ENCODE results near the gene TIGD7. TPM values are rescaled to one million over a fixed set of nuclear protein-coding genes. Genes with fewer than 3 reads are reported as not detected.

The TIGD7 gene
- total RNA-seq, 1 experiment from 2014 or later, result 9.3 TPM

DNA sequence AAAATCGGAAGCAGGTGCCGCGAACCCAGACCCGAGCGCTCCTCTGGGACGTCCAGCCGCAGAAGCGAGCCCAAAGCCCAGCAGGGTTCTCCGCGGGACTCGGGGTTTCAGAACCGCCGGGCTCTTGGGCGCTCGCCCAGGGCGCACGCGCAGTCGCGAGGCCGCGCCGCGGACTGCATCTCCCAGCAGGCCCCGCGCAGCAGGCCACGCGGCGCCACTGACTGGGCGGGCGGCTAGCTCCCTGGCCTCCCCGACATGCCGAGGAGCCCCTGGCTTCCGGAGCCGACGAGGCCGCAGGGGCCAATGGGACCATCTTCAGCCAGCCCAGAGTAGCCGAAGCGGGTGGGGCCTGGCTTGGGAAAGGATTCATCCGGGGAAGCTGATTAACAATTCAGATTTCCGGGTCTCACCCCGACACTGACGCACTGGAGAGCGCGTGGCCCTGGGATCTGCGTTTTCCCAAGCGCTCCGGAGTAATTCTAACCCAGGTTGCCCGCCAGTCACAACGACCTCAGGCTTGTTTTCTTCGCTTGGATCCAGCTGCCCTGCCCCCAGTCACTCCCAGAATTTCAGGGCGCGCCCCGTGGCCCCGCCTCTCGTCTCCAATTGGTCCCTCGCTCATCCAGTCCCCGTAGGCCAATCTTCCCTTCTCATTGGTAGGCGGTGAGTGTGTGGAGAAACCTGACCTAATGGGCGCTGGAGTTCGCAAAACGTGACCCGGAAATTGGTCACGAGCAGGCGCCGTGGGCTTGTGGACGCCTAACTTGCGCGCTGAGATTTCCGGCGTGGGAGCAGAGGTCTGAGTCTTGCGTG, 22.3 kb downstream of the TIGD7 start, which contains the start of gene ZNF263:
Gene ZNF263, plus strand, starts transcription at position 762 of the 813 bp plus-strand sequence. CDS start 328 bp downstream, outside the sequence.
- BruUV-seq (replicated peaks), result TSS peak; percentile 84
- Mint-ChIP-seq H3K9me3 (ENCODE audit: low read depth, unreplicated experiment) (no peaks in the 10 kb centered on the region), H3K27me3 (ENCODE audit: unreplicated experiment) (peaks cover 11% of the 10 kb centered on the region), H3K36me3 (ENCODE audit: insufficient read depth, unreplicated experiment) (peaks cover 59% of the 10 kb centered on the region), H3K4me1 (ENCODE audit: low read depth, unreplicated experiment) (peaks cover 10% of the 10 kb centered on the region), H3K4me3 (ENCODE audit: low read depth, unreplicated experiment) (peak within 1 kb of the TSS; percentile 90), H3K27ac (ENCODE audit: unreplicated experiment) (peak within 1 kb of the TSS; percentile 95)
- intact Hi-C loops (cut with micrococcal nuclease; ENCODE audit: unreplicated experiment), result loop anchor here (10.0 kb wide), 1 partner anchor 222 kb away; the partner anchor contains the start of gene CLUAP1
- peak; percentile 98 for DNase-seq
- CTCF ChIA-PET, result interaction anchor here (0.9 to 1.3 kb wide), 6 partner anchors 11 to 251 kb away, joined by 3 to 5 read pairs (median 4); no protein-coding TSS in a partner anchor
- no peak for TF ChIP-seq CTCF (IDR thresholded peaks at IDR 0.05; ENCODE audit: unreplicated experiment)

DNA sequence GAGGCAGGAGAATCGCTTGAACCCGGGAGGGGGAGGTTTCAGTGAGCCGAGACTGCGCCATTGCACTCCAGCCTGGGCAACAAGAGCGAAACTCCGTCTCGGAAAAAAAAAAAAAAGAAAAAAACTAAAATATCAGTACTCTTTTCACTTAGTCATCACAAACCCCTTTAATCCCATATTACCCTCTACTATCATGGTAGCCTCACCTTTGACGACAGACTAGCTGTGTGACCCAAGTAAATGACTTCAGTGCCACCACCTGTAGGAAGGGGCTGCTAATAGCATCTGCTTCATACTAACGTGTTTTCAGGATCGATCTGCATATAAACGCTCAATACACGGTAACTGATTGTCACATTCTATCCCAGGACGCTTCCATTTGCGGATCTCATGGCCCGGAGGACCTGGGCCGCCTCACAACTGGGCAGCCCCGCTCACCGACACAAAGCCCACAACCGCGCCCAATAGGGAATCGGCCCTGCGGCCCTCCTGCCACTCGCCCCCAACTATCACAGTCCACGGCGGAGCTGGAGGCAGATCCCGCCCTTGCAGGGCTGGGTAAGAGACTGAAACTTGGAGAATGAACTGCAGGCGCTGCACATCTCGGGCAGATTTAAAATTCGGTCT, 23.0 kb downstream of the TIGD7 start:
- no TSS peak for BruUV-seq (replicated peaks)
- Mint-ChIP-seq H3K9me3 (ENCODE audit: low read depth, unreplicated experiment) (no peaks in the 10 kb centered on the region), H3K27ac (ENCODE audit: unreplicated experiment) (peak overlapping the region; percentile 95), H3K36me3 (ENCODE audit: insufficient read depth, unreplicated experiment) (peaks cover 51% of the 10 kb centered on the region), H3K27me3 (ENCODE audit: unreplicated experiment) (peaks cover 18% of the 10 kb centered on the region), H3K4me1 (ENCODE audit: low read depth, unreplicated experiment) (peaks cover 10% of the 10 kb centered on the region), H3K4me3 (ENCODE audit: low read depth, unreplicated experiment) (peak overlapping the region; percentile 90)
- TF ChIP-seq CTCF (IDR thresholded peaks at IDR 0.05; ENCODE audit: unreplicated experiment), result no peak
- CTCF ChIA-PET, result interaction anchor here (0.9 to 1.3 kb wide), 6 partner anchors 10 to 251 kb away, joined by 3 to 5 read pairs (median 4); no protein-coding TSS in a partner anchor
- peak; percentile 61 for DNase-seq
- intact Hi-C loops (cut with micrococcal nuclease; ENCODE audit: unreplicated experiment), result loop anchor here (10.0 kb wide), 1 partner anchor 223 kb away; the partner anchor contains the start of gene CLUAP1

DNA sequence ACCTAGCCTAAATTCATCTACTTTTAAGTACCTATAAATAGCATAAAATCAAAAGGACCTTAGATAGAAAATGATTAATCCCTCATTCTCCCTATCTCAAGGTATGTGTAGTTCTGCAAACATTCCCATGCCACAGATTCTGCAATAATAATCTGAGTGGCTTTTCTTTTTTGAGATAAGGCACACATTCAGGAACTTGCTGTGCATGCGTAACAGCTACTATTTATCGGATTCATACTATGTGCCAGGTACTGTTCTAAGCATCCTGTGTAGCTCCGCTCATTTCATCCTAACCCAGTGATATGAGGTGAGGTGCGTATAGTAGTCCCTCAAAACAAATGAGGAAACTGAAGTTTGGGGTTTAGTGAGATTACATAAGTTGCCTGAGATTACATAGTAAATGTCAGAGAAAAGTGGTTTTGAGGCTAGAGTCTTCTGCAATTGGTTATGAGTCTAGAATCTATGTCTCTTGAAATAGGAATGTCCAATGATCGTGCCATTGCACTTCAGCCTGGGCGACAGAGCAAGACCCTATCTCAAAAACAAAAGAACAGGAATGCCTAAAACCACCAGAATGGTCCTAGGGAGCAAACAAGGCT, 23.9 kb downstream of the TIGD7 start:
- no TSS peak for BruUV-seq (replicated peaks)
- Mint-ChIP-seq H3K4me3 (ENCODE audit: low read depth, unreplicated experiment) (peak overlapping the region; percentile 90), H3K27ac (ENCODE audit: unreplicated experiment) (no peak overlapping the region), H3K9me3 (ENCODE audit: low read depth, unreplicated experiment) (no peaks in the 10 kb centered on the region), H3K27me3 (ENCODE audit: unreplicated experiment) (peaks cover 27% of the 10 kb centered on the region), H3K36me3 (ENCODE audit: insufficient read depth, unreplicated experiment) (peaks cover 45% of the 10 kb centered on the region), H3K4me1 (ENCODE audit: low read depth, unreplicated experiment) (peaks cover 10% of the 10 kb centered on the region)
- CTCF ChIA-PET, result interaction anchor here (0.5 kb wide), 1 partner anchor 152 kb away, joined by 5 read pairs; no protein-coding TSS in a partner anchor
- no peak for DNase-seq
- TF ChIP-seq CTCF (IDR thresholded peaks at IDR 0.05; ENCODE audit: unreplicated experiment), result no peak
- intact Hi-C loops (cut with micrococcal nuclease; ENCODE audit: unreplicated experiment), result loop anchor here (10.0 kb wide), 1 partner anchor 223 kb away; the partner anchor contains the start of gene CLUAP1

- no peak for TF ChIP-seq CTCF (IDR thresholded peaks at IDR 0.05; ENCODE audit: unreplicated experiment)
- Mint-ChIP-seq H3K27ac (ENCODE audit: unreplicated experiment) (no peak overlapping the region), H3K27me3 (ENCODE audit: unreplicated experiment) (peaks cover 54% of the 10 kb centered on the region), H3K9me3 (ENCODE audit: low read depth, unreplicated experiment) (no peaks in the 10 kb centered on the region), H3K36me3 (ENCODE audit: insufficient read depth, unreplicated experiment) (no peaks in the 10 kb centered on the region), H3K4me3 (ENCODE audit: low read depth, unreplicated experiment) (no peak overlapping the region), H3K4me1 (ENCODE audit: low read depth, unreplicated experiment) (no peaks in the 10 kb centered on the region)
- no TSS peak for BruUV-seq (replicated peaks)
- no peak for DNase-seq
- intact Hi-C loops (cut with micrococcal nuclease; ENCODE audit: unreplicated experiment), result no loop called here
- CTCF ChIA-PET, result no interaction called here
Observed at GRCh38 chr16:3276679-3277078, 28.6 kb downstream of the TIGD7 start.

Data from Calu3 (cell line).